DMS153 treated with DMSO at 0.1 percent for 48 hours (cell line): ENCODE measurements around the gene MPPED2.

ENCODE experiments used
- DNase-seq: peaks from one replicate; lab custom pipeline; 2025; ENCODE audit not compliant: unreplicated experiment; lab: John Stamatoyannopoulos, UW

MPPED2 gene

DNA sequence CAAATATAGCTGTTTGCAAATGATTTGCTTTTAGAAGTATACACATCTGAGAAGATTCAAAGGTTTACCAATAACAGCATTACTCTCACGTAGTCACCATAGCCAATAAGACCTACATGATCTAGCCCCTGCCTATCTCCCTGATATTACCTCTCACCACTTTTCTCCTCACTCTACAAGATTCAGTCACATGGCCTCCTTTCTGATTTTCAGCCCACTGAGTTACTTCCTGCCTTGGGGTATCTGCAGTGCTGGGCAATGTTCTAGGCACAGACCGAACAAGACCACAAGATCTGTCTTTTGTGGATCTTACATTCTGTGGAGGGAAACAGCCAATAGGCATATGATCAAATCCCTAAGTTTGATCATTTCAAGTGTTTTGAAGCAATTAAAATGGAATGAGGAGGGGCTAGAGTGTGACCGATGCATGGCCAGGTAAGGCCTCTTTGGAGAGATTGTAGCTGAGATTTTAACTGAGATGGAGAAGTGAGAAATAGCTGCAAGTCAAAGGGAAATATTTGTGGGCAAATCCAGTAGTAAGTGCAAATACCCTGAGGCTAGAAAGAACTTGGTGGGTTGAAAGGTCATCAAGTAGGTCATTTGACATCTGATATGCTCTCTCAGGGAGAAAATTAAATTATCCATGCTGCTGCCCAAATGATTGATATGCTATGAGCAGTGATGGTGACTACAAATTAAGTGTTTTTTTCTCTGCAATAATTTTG, 220.2 kb downstream of the MPPED2 start:
- DNase-seq = no peak

DNA sequence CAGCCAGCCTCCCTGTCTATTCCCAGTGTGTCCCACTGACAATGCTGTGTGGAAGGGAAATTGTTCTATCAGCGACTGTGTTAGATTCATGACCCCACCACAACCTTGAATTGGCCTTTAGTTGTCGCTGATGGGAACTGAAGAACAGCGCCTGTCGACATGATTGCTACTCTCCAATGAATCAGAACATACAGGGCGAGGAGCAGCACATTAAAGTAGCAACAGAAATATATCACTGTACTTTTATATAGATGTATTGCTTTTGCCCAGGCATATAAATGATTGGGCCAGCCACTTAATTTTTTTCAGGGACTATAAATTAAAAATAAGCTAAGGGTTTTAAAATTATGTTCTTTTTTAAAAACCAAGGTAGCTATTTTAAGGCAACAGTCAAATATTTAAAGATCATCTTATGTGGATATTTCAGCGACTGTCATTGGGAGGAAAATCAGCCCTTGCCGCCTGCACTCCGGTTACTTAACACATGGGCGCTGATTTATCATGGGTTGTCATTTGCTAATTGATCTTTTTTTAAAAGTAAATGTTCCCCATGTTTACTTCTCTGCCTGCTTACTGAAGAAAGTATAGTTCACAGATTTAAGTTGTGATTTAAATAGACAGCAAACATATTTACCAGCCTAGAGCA, 221.2 kb downstream of the MPPED2 start:
- DNase-seq = no peak

DNA sequence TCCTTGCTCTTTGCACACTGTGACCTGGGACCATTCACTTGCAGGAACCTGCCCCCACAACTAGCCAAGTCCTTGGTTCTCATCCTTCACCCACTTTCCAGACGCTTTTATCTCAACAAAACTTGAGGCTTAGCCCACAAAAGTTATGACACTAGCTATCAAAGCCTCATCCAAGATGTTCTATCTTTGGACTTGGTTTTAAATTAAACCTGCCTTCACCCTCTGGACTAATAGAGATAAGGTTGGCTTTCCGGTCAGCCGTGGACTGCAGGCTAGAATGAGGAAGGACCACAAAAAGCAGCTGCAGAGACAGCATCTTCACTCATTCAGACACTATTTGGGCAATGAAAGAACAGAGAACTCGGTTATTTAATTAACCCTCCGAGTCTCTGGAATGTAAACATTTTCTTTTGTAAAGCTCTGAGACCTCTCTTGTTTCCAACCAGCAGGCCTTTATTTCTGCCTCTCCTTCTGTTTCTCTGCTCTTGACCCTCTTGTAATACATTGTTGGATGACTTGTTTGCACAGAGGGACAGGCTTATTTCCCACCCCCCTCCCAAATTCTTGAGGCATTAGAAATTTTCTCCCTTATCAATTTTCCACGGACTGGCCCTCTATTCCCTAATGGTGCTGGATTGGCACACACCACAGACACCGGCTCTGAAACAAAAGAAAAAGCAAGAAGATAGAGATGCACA, 221.9 kb downstream of the MPPED2 start:
- DNase-seq = no peak

DNA sequence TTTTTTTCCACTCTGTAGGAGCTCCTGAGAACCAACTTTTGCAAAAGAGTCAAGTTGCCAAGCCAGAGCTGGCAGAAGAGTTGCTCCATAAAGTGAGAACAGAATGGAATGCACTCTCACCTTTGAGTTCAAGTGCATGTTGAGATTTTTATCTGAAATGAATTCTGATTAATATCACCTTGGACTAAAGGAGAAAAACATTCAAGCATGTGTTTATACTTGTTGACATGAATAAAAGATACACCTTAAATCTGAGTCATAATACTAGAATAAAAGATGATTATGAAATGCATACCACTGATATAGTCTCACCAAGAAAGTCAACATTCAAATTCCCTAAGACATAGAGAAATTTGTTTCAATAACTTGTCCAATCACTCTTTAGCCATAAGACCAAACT, 225.4 kb downstream of the MPPED2 start:
- DNase-seq = no peak
